Measurements from ENCODE around the gene ARAP3. TPM values are rescaled to one million over a fixed set of nuclear protein-coding genes. Genes with fewer than 3 reads are reported as not detected.
"Not testable (repeated sequence)": the region's sequence is repeated elsewhere in the genome, so short reads cannot be mapped to it uniquely, and the experiment has no call there.

The ARAP3 gene
- total RNA-seq, 2 donors from 2014 or later: 3.9 to 4.6 TPM

DNA sequence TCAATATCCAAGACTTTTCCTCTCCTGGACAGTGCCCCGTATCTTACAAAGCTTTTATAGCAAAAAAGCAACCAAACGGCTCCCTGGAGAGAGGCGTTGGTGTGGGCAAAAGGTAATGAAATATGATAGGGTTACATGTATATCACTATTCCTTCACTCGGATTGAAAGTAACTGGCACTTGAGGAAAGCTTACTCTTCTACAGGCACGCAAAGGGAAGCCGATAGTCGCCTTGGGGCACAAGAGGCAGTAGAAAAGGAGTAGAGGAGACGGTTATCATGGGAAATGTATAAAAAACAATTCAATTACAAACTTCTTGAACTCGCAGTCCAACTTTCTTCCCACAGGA, 64.4 kb downstream of the ARAP3 start:
- 1 to 3% methylated on average over 9 of the region's 9 CpGs for WGBS, 2 donors
- no peak for TF ChIP-seq POLR2A (IDR thresholded peaks at IDR 0.05)
- TF ChIP-seq, protein P1, sequence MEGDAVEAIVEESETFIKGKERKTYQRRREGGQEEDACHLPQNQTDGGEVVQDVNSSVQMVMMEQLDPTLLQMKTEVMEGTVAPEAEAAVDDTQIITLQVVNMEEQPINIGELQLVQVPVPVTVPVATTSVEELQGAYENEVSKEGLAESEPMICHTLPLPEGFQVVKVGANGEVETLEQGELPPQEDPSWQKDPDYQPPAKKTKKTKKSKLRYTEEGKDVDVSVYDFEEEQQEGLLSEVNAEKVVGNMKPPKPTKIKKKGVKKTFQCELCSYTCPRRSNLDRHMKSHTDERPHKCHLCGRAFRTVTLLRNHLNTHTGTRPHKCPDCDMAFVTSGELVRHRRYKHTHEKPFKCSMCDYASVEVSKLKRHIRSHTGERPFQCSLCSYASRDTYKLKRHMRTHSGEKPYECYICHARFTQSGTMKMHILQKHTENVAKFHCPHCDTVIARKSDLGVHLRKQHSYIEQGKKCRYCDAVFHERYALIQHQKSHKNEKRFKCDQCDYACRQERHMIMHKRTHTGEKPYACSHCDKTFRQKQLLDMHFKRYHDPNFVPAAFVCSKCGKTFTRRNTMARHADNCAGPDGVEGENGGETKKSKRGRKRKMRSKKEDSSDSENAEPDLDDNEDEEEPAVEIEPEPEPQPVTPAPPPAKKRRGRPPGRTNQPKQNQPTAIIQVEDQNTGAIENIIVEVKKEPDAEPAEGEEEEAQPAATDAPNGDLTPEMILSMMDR (IDR thresholded peaks at IDR 0.05): no peak
- H3K4me1 ChIP-seq: peaks cover 44% of the 10 kb centered on the region
- ATAC-seq (no peak), DNase-seq (no peak)
- peak overlapping the region; percentile 98 to 100 (median 98) for H3K27ac ChIP-seq
- H3K9me3 ChIP-seq: no peaks in the 10 kb centered on the region
- H3K27me3 ChIP-seq: no peaks in the 10 kb centered on the region
- H3K36me3 ChIP-seq (replicated peaks in 1 of 2; ENCODE audit: insufficient read depth in 1 of 2, low read depth in 2 of 2): peaks cover 0 to 1% of the 10 kb centered on the region in 2 donors
- intact Hi-C loops (cut with DNase I): no loop called here
- peak overlapping the region in 1 of 2 donors; percentile 60 for H3K4me3 ChIP-seq

DNA sequence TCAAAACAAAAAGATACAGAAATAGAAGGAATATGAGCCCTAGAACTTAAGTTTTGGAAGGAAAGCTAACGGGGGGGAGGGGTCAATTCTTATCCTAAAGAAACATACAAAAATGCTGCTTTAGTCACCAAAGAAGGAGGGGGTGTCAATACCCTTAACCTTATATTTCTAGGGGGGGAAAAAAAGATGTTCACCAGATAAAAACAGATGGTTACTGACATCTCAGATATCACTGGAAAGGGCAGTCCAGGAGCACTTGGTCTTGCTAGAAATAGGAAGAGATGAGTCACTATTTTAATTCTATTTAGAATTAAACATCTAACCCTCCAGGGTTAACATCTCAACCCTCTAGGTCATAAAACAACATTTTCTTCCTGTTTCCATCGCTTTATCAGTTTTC, 64.9 kb downstream of the ARAP3 start:
- no peaks in the 10 kb centered on the region for H3K27me3 ChIP-seq
- H3K4me1 ChIP-seq: peaks cover 45% of the 10 kb centered on the region
- intact Hi-C loops (cut with DNase I): no loop called here
- no peaks in the 10 kb centered on the region for H3K9me3 ChIP-seq
- WGBS, 2 donors: 20 to 22% methylated on average over 2 of the region's 2 CpGs
- no peak for TF ChIP-seq POLR2A (IDR thresholded peaks at IDR 0.05)
- TF ChIP-seq, protein P1 (IDR thresholded peaks at IDR 0.05): no peak
- ATAC-seq (no peak), DNase-seq (no peak)
- H3K4me3 ChIP-seq: no peak overlapping the region
- H3K27ac ChIP-seq: peak overlapping the region; percentile 98 to 100 (median 98)
- H3K36me3 ChIP-seq (replicated peaks in 1 of 2; ENCODE audit: insufficient read depth in 1 of 2, low read depth in 2 of 2): no peaks in the 10 kb centered on the region

DNA sequence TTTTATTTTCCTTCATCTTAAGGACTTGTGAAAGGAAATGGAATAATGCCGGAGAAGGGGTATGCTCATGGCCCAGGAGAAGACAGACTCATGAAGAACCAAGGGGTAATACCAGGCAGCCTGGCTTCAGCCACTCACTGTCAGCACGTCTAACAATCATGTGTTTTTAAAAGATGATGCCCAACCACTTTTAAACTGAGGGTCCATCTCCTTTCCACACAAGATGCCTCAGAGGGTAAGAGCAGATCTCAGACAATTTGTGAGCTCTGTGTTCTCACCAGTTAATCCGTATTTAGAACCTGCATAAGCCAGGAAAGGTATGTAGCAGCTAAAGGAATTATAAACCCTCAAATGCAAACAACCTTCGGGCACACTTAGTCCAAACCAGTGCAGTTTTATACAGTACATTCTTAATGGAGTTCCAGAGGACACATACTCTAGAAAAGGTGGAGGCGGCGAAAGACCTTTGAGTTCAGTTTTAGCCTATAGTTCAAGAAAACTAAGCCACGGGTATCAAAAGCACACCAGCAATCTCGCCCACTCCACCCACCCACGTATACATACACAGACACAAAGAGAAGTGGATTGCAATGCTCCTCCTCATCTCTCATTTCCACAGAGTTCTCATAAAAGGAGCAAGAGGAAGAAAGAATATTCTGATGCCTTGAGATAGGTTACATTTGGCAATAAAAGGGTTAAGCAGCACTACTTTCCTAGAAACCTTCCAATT, 65.9 kb downstream of the ARAP3 start:
- Histone ChIP-seq H3K4me3 (no peak overlapping the region), H3K9me3 (no peaks in the 10 kb centered on the region), H3K27me3 (no peaks in the 10 kb centered on the region), H3K36me3 (replicated peaks in 1 of 2; ENCODE audit: insufficient read depth in 1 of 2, low read depth in 2 of 2) (no peaks in the 10 kb centered on the region), H3K4me1 (peaks cover 45% of the 10 kb centered on the region), H3K27ac (peak overlapping the region in 3 of 4 donors; percentile 98 to 100 (median 99))
- DNase-seq (no peak), ATAC-seq (no peak)
- intact Hi-C loops (cut with DNase I): no loop called here
- TF ChIP-seq, protein P1 (IDR thresholded peaks at IDR 0.05): no peak
- no peak for TF ChIP-seq POLR2A (IDR thresholded peaks at IDR 0.05)
- WGBS, 2 donors: 68 to 69% methylated on average over 9 of the region's 9 CpGs

DNA sequence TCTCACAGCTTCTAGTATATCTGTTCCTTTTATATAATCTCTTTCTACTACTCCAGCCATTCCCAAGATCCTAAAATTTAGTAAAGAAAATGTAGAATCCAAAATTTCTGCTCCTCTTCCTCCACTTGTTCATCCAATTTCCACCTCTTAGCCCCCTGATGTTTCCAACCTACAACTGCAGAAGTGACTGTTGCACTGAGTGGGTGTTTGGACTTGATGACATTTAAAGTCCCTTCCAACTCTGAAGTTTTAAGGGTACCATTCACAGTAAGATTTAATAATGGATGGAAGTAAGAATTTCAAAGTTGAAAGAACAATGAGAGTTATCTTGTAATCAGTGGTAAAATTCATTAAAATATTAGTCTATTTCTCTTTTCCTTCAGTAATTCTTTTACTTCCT, 68.7 kb downstream of the ARAP3 start:
- DNase-seq (no peak), ATAC-seq (no peak)
- no peaks in the 10 kb centered on the region for H3K27me3 ChIP-seq
- peaks cover 64% of the 10 kb centered on the region for H3K4me1 ChIP-seq
- intact Hi-C loops (cut with DNase I): no loop called here
- H3K9me3 ChIP-seq: no peaks in the 10 kb centered on the region
- H3K4me3 ChIP-seq: no peak overlapping the region
- H3K36me3 ChIP-seq (replicated peaks in 1 of 2; ENCODE audit: insufficient read depth in 1 of 2, low read depth in 2 of 2): no peaks in the 10 kb centered on the region
- no peak overlapping the region for H3K27ac ChIP-seq
- no peak for TF ChIP-seq POLR2A (IDR thresholded peaks at IDR 0.05)
- TF ChIP-seq, protein P1 (IDR thresholded peaks at IDR 0.05): no peak

DNA sequence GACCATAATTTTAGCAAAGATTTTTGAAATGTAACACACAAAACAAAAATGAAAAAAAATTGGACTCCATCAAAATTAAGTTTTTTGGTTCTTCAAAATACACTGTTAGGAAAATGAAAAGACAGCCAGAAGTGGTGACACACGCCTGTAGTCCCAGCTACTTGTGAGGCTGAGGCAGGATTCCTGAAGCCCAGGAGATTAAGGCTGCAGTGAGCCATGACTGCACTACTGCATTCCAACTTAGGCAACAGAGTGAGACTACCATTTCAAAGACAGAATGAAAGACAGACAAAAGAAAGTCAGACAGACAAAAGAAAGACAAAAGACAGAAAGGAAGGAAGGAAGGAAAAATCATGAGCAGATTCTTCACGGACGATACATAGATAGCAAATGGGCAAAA, 70.7 kb downstream of the ARAP3 start:
- DNase-seq (no peak), ATAC-seq (no peak)
- Histone ChIP-seq H3K9me3 (no peaks in the 10 kb centered on the region), H3K27me3 (no peaks in the 10 kb centered on the region), H3K4me3 (no peak overlapping the region), H3K4me1 (peaks cover 70% of the 10 kb centered on the region), H3K36me3 (replicated peaks in 1 of 2; ENCODE audit: insufficient read depth in 1 of 2, low read depth in 2 of 2) (no peaks in the 10 kb centered on the region), H3K27ac (no peak overlapping the region)
- intact Hi-C loops (cut with DNase I): no loop called here
- WGBS, 2 donors: 82 to 97% methylated on average over 3 of the region's 3 CpGs
- TF ChIP-seq, protein P1 (IDR thresholded peaks at IDR 0.05): no peak
- no peak for TF ChIP-seq POLR2A (IDR thresholded peaks at IDR 0.05)

DNA sequence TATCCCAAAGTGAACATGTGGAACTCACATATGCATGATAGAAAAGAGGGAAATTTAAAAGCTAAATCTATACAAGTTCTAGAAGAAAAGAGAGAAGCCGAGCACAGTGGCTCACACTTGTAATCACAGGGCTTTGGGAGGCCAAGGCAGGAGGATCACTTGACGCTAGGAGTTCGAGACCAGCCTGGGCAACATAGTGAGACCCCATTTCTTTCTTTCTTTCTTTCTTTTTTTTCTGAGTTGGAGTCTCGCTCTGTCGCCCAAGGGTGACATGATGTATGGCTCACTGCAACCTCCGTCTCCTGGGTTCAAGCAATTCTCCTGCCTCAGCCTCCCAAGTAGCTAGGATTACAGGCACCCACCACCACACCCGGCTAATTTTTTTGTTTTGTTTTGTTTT, 72.1 kb downstream of the ARAP3 start:
- 97 to 99% methylated on average over 7 of the region's 7 CpGs for WGBS, 2 donors
- H3K4me3 ChIP-seq; ATAC-seq; DNase-seq; H3K36me3 ChIP-seq (replicated peaks in 1 of 2; ENCODE audit: insufficient read depth in 1 of 2, low read depth in 2 of 2); intact Hi-C loops (cut with DNase I); H3K27me3 ChIP-seq; H3K9me3 ChIP-seq: not testable (repeated sequence)
- peak overlapping the region in 3 of 4 donors; percentile 18 to 79 (median 64) for H3K27ac ChIP-seq
- H3K4me1 ChIP-seq: peaks cover 67% of the 10 kb centered on the region

All from body of pancreas (tissue), 4 donors.